SK-N-MC (cell line): ENCODE data around the gene ZNF687.

Source experiments
- DNase-seq: peaks from one replicate; pipeline ENCODE4 v3.0.0-alpha.2; 2011; ENCODE audit warnings: low read depth, low spot score
- H3K27ac ChIP-seq: fragments of 200-600 bp; sonication (generic); 2 replicates; pipeline ENCODE4 v1.5.1; 2016; ENCODE audit warnings: mixed run types
- H3K36me3 ChIP-seq: fragments of 200-600 bp; sonication (generic); 2 replicates; pipeline ENCODE4 v1.6.1; 2017; ENCODE audit warnings: antibody characterized with exemption, low read length, mixed read lengths; ENCODE audit not compliant: insufficient read depth
- H3K4me3 ChIP-seq: fragments of 200-600 bp; sonication (generic); 2 replicates; pipeline ENCODE4 v1.5.1; 2016
- H3K9ac ChIP-seq: fragments of 200-600 bp; sonication (generic); 2 replicates; pipeline ENCODE4 v1.8.0; 2017; ENCODE audit warnings: mixed run types, mixed read lengths; ENCODE audit not compliant: insufficient read length
- H3K9me3 ChIP-seq: fragments of 200-600 bp; sonication (generic); 2 replicates; pipeline ENCODE4 v1.6.1; 2017; ENCODE audit warnings: low read depth, mild to moderate bottlenecking, antibody characterized with exemption, low read length, moderate library complexity, mixed read lengths
- EZH2 ChIP-seq: fragments of 200-600 bp; sonication (generic); IDR thresholded peaks from one replicate; pipeline ENCODE4 v1.6.1; 2017; ENCODE audit warnings: antibody characterized with exemption
- FOXP2 ChIP-seq: optimal IDR thresholded peaks from 2 replicates; pipeline ENCODE3; 2011; ENCODE audit warnings: mild to moderate bottlenecking, moderate library complexity; ENCODE audit not compliant: insufficient read depth; ENCODE audit errors: extremely low read length, control extremely low read depth
- POLR2AphosphoS5 ChIP-seq: IDR thresholded peaks from 2 replicates; pipeline ENCODE4 v1.6.1; 2012; ENCODE audit warnings: mild to moderate bottlenecking, low read depth, low read length, borderline replicate concordance

The ZNF687 gene

DNA sequence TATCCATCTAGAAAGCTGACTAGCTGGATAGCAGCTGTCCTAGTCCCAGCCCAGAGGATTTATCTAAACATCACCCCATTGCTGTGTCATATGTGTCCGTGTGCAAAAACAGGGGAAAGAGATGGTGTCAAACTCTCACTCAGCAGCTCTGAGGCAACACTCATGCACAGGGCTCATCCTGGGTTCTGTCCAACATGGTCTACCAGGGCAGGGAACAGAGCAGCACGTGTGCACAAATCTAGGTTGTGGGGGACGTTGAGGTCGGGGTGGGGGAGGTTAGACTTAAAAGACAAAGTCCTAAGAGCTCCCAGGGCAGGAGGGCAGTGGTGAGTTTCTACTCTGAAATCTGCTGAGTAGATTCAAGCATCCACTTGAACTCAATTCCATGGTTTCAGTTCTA is 28.9 kb downstream of the ZNF687 start:
- Histone ChIP-seq H3K9me3 (no peaks in the 10 kb centered on the region), H3K36me3 (peaks cover 64% of the 10 kb centered on the region), H3K9ac (no peak overlapping the region), H3K4me3 (no peak overlapping the region), H3K27ac (no peak overlapping the region)
- TF ChIP-seq EZH2 = no peak
- no peak for TF ChIP-seq FOXP2
- no peak for TF ChIP-seq POLR2AphosphoS5
- DNase-seq = no peak

GRCh38 chr1:151311589-151312331 is 29.7 kb downstream of the ZNF687 start:
- no peak overlapping the region for H3K27ac ChIP-seq
- H3K9me3 ChIP-seq = no peaks in the 10 kb centered on the region
- H3K4me3 ChIP-seq = no peak overlapping the region
- H3K9ac ChIP-seq = no peak overlapping the region
- TF ChIP-seq FOXP2 (no peak), POLR2AphosphoS5 (no peak), EZH2 (no peak)
- no peak for DNase-seq
- peaks cover 58% of the 10 kb centered on the region for H3K36me3 ChIP-seq

- H3K9ac ChIP-seq = no peak overlapping the region
- TF ChIP-seq POLR2AphosphoS5 = no peak
- TF ChIP-seq EZH2 = no peak
- no peak for TF ChIP-seq FOXP2
- H3K9me3 ChIP-seq = no peaks in the 10 kb centered on the region
- no peak overlapping the region for H3K4me3 ChIP-seq
- no peak overlapping the region for H3K27ac ChIP-seq
- peaks cover 54% of the 10 kb centered on the region for H3K36me3 ChIP-seq
- no peak for DNase-seq
These were observed 30.3 kb downstream of the ZNF687 start for GRCh38 chr1:151312411-151312810.

DNA sequence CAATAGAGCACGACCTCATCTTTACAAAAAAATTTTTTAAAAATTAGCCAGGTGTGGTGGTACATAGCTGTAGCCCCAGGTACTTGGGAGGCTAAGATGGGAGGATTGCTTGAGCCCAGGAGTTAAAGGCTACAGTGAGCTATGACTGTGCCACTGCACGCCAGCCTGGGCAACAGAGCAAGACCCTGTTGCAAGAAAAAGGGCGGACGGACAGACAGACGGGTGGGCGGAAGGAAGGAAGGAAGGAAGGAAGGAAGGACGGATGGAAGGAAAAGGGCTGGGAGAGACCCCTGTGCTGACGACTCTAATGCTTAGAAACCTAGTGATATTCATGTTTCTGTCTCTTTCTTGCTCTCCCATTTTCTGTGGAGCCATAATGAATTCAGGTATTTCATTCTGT is 30.7 kb downstream of the ZNF687 start:
- H3K36me3 ChIP-seq = peaks cover 54% of the 10 kb centered on the region
- DNase-seq = no peak
- H3K27ac ChIP-seq = no peak overlapping the region
- H3K4me3 ChIP-seq = no peak overlapping the region
- no peaks in the 10 kb centered on the region for H3K9me3 ChIP-seq
- H3K9ac ChIP-seq = no peak overlapping the region
- no peak for TF ChIP-seq FOXP2
- TF ChIP-seq EZH2 = no peak
- TF ChIP-seq POLR2AphosphoS5 = no peak

DNA sequence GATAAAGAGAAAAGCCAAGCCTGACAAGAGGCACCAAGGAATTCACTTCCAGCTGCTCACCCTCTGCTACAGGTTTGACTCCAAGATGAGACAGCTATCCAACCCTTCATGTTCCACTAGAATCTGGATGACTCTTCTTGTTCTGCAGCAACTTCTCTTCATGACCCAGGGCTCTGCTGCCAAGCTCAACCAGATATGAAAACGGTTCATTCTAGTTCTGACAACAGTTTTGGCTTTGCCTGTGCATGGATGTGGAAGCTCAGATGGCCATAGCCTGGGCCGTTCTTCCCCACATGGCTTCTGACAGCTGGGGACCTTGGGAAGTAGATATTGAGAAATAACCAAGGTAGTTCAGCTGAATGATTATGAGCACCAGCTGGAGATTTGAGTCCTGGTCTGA is 31.4 kb downstream of the ZNF687 start:
- no peaks in the 10 kb centered on the region for H3K9me3 ChIP-seq
- H3K27ac ChIP-seq = no peak overlapping the region
- H3K9ac ChIP-seq = no peak overlapping the region
- TF ChIP-seq EZH2 = no peak
- no peak for TF ChIP-seq POLR2AphosphoS5
- no peak for TF ChIP-seq FOXP2
- H3K4me3 ChIP-seq = no peak overlapping the region
- no peak for DNase-seq
- H3K36me3 ChIP-seq = peaks cover 47% of the 10 kb centered on the region

DNA sequence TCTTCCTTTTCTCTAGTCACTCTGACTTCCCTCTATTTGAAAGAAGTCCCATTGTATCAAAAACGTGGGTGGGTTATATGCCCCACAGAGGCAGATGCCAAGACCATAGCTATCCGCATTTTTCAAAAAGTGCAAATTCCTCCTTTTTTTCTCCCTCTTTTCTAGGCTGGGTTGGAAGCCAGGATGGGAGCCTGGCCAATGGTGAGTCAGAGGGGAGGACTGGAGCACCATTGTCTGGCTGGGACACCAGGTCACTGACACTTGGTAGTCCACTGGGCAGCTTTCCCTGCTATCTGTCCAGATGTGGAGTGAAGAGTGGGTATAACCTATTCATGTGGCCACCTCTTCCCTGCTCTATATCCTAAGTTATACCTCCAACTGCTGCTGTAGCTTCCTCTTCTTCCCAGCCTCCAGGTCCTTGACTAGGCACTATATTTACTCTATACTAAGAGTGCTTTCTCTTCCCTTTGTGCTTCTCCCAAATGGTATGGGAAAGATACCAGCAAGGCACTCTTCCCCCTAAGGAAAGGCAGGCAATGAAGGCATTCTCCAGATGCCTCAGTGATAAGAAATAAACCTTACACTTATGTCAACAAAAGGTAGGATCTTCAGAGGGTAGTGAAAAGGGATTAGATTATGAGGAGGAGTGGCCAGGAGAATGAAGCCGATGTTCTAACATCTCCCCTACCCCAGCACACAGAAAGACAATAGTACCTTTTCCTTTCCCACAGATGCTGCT is 32.2 kb downstream of the ZNF687 start:
- Histone ChIP-seq H3K4me3 (no peak overlapping the region), H3K9ac (no peak overlapping the region), H3K27ac (no peak overlapping the region), H3K9me3 (no peaks in the 10 kb centered on the region), H3K36me3 (peaks cover 52% of the 10 kb centered on the region)
- no peak for TF ChIP-seq FOXP2
- no peak for TF ChIP-seq EZH2
- TF ChIP-seq POLR2AphosphoS5 = no peak
- no peak for DNase-seq

DNA sequence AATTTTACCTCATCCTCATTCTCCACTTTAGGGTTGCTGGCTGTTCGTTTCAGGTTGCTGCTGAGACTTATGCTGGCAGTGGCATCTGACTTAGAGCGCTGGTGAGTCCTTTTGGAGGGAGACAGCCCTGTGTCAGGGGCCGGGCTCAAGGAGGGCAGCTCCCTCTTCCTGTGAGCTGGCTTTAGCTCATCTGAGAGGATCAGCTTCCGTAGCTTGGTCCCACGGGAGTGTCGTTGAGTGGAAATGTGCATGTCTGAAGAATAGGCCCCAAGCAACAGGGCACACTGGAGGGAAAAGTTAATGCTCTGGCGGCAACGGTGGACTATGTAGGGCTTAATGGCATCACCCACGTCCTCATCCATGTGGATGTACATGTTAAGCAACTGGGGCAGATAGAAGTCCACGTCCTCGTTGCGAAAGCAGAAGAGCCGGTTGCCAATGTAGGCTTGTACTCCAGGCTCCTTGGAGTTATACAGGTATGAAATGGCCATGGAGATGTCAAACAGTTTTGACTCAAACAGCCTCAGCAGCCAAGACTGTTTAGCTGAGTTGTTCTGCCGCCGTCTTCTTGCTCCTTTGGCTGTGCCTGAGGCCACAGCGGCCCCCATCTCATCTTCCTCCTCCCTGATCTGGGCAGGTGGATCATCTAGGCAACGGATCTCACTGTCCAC is 33.6 kb downstream of the ZNF687 start:
- TF ChIP-seq FOXP2 = no peak
- no peak for TF ChIP-seq EZH2
- TF ChIP-seq POLR2AphosphoS5 = no peak
- peaks cover 50% of the 10 kb centered on the region for H3K36me3 ChIP-seq

GRCh38 chr1:151318975-151319374 is 36.9 kb downstream of the ZNF687 start:
- no peak overlapping the region for H3K4me3 ChIP-seq
- peaks cover 45% of the 10 kb centered on the region for H3K36me3 ChIP-seq
- no peak for TF ChIP-seq FOXP2
- TF ChIP-seq POLR2AphosphoS5 = no peak
- no peak for TF ChIP-seq EZH2

More for the DNA sequence above, 33.6 kb downstream of the ZNF687 start:
- no peak overlapping the region for H3K4me3 ChIP-seq
- H3K9me3 ChIP-seq = no peaks in the 10 kb centered on the region
- no peak overlapping the region for H3K27ac ChIP-seq
- no peak overlapping the region for H3K9ac ChIP-seq
- DNase-seq = no peak

More at GRCh38 chr1:151318975-151319374, 36.9 kb downstream of the ZNF687 start:
- Histone ChIP-seq H3K27ac (no peak overlapping the region), H3K9ac (no peak overlapping the region), H3K9me3 (no peaks in the 10 kb centered on the region)
- DNase-seq = no peak
